Adrenal gland (tissue), 5 donors: ENCODE measurements around the gene CHST8.

ENCODE experiments used
- CTCF ChIP-seq, 6 experiments: fragments of 450-650 bp in 4 of 6; fragments of 200-600 bp in 2 of 6; sonication (generic) in 1 of 6; IDR thresholded peaks; 1 replicate in 5 of 6; 2 replicates in 1 of 6; pipeline versions ENCODE4 v1.5.1 to v1.8.0; 2016 to 2021; ENCODE audit warnings: antibody characterized with exemption in 6 of 6, mild to moderate bottlenecking in 2 of 6, moderate library complexity in 1 of 6
- POLR2A ChIP-seq, 2 donors: fragments of 450-650 bp; IDR thresholded peaks; one replicate each; pipeline ENCODE4 v1.6.1; 2017; ENCODE audit warnings: antibody characterized with exemption in 2 of 2, mild to moderate bottlenecking in 2 of 2, moderate library complexity in 1 of 2
- donor health status: DM: no; HTN: no; CAD: no.

GRCh38 chr19:33612928-33613619 lies 8.7 kb upstream of the CHST8 start:
- TF ChIP-seq CTCF (IDR thresholded peaks at IDR 0.05) (no peak), POLR2A (IDR thresholded peaks at IDR 0.05) (no peak)
